ENCODE measurements around the gene CASP1.
"Not testable (repeated sequence)": the region's sequence is repeated elsewhere in the genome, so short reads cannot be mapped to it uniquely, and the experiment has no call there.

Gene CASP1

GRCh38 chr11:105034813-105035620 lies at the start of gene CASP1:
Gene CASP1 (minus strand): TSS chr11:105035144. CDS start chr11:105035113, 31 bp downstream.
- no peak for DNase-seq

DNA sequence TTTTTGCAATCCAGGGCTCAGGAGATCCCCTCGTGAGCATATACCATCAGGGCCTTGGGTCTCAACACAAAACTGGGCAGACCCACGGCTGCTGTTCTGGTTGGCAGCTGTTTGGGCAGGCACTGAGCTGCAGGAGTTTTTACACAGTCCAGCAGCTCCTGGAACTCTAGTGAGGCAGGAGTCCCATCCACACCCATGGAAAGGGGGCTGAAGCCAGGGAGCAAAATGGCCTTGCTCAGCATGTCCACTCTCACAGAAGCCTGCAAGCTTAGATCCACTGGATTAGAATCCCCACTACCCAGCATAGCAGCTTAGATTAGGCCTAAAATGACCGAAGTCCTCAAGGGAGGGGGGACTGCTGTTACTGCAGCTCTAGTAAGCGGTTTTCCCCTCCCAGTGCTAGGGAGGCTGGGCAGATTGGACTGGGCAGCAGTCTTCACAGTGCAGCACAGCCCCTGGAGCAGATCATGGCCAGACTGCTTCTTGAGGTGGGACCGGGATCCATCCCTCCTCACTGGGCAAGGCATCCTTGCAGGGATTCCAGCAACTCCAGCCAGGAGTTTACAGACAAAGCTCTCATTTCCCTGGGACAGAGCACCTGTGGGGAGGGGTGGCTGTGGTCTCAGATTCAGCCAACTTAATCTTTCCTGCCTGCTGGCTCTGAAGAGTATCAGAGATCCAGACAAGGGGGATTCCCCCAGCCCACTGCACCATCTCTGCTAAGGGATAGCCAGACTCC lies 46.6 kb upstream of the CASP1 start:
- DNase-seq: no peak

DNA sequence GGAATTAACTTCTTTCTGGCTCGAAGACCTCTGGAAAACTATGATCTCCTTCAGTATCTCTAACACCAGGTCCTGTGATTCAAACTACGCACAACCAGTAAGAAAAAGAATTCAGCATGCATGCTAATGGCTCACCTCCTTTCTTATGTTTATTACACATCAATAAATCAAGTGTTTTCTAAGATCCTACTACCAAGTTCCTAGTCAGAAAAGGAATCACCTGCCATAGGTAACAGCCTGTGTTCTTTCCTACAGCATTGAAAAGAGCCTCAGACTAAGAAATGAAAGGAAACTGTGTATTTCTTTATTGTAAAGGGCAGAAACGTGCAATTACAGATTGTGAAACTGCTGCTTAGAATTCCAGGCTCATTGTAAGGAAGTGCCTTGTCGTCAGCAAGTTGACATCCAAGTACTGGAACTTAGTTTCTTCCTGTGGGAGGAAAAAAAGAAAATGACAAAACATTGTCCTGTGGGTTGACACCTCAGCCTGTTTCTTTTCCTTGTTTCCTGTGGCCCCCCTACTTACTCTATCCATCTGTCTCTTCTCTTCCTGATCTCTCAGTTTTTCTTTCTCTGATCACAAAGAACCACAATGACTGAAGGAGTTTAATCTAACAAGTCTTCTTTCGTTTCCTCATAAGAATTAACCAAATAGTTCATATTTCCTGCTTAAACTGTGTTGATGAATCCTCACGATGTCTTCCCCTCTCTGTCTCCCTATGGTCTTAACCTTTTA lies 45.4 kb upstream of the CASP1 start:
- DNase-seq: not testable (repeated sequence)

- no peak for DNase-seq
Measured at GRCh38 chr11:105078283-105078682, 43.3 kb upstream of the CASP1 start.

DNA sequence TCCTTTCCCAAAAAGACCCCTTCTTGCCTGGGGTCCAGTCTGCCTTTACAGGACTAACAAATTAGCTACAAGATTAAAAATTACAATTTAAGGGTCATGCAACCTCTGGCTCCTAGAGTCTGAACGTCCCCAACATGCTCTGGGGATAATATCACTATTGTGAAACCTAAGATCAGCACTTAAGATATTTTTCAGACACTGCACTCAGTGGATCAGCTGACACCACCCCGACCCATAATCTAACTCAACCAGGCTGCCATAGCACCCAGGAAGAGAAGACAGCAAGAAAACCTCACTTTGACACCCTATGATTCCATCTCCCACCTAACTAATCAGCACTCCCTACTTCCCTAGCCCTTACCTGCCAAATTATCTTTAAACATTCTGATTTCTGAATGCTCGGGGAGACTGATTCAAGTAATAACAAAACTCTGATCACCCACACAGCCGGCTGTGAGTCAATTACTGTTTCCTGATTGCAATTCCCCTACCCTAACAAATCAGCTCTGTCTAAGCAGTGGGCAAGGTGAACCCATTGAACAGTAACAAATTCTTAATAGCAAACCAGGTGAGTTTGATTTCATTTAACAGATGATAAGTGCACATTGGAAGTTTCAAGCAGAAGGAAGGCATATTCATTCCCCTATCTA lies 42.3 kb upstream of the CASP1 start:
- DNase-seq: not testable (repeated sequence)

GRCh38 chr11:105074166-105074530 lies 39.2 kb upstream of the CASP1 start:
- no peak for DNase-seq

- DNase-seq: no peak
Measured at GRCh38 chr11:105073456-105074165, 38.7 kb upstream of the CASP1 start.

- not testable (repeated sequence) for DNase-seq
Measured at GRCh38 chr11:105072080-105072479, 37.1 kb upstream of the CASP1 start.

DNA sequence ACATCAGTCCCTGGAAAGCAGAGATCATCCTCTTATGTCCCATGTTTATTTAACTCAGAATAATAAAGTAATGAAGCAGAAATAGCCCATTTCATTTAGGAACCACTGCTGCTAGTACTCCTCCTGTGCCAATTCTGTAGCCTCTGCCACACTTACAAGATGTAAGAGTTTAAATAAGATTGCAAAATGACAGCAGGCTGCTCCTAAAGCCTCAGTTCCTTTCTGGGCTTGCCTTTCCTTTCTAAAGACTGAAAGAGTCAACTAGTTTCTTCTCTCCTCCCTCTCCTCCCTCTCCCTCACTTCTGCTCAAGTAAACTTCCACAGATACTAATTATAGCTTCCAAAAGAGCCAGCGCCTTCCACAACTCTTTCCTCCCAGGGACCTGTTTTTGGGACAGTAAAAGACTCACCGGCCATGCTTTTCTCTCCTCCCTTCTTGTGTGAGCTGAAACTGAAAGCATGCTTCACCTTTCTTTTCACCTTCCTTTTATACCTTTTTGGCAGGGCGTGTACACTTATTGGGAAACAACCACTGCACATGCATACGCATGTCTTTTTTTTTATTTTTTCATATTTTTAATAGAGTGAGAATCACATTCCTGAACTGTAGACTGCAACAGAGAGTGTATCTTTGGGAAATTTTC lies 36.3 kb upstream of the CASP1 start:
- DNase-seq: no peak

- DNase-seq: no peak
Measured at GRCh38 chr11:105070306-105070705, 35.4 kb upstream of the CASP1 start.

DNA sequence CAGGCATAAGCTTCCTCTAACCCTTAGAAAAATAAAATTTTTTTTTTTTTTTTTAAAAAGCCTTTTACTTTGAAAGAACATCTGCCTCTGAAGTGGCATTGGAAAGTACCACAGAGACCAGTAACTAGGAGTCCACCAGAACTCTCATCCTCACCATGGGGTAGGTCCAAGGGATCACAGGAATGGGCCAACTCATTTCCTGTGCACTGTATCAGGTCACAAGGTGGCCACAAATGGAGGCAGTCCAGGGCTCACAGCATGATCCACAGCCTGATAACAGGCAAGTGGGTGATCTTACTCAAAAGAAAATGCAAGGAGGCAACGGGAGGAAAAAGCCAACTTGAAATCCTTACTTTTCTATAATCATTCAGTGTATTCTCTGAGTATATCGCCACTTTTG lies 34.8 kb upstream of the CASP1 start:
- not testable (repeated sequence) for DNase-seq

- DNase-seq: not testable (repeated sequence)
Measured at GRCh38 chr11:105063245-105063941, 28.4 kb upstream of the CASP1 start.

DNA sequence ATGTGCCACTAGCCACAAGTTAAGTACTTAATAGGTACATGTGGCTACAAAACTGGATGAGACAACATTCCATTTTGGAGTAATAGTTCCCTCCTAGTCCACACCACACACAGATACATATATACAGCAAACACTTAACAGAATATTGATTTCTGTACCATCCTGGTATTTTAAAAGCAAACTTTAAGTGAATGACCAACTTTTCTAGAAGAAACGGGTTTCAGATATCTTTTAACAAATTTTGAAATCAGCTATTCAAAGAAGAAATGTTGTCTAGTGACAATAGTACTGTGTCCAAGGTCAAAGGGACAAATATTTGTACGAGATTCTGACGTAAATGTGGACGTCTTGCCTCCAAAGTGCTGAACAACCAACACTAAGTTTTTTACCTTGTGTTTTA lies 22.5 kb upstream of the CASP1 start:
- no peak for DNase-seq

DNA sequence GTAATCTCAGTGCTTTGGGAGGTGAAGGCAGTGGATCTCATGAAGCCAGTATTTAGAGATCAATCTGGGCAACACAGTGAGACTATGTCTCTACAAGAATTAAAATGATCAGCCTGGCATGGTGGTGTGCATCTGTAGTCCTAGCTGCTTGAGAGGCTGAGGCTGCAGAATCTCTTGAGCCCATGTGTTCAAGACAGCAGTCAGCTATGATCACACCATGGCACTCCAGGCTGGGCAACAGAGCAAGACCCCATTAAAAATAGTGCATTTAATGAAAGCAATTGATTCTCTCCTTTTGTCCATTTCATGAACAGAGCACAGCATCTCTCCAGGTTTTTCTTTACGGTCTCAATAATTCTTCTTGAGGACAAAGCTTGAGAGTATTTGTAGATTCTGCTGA lies 21.5 kb upstream of the CASP1 start:
- DNase-seq: no peak

GRCh38 chr11:105054723-105055493 lies 20.0 kb upstream of the CASP1 start:
- DNase-seq: no peak

- DNase-seq: no peak
Measured at GRCh38 chr11:105052487-105052886, 17.5 kb upstream of the CASP1 start.

GRCh38 chr11:105051559-105051958 lies 16.6 kb upstream of the CASP1 start:
- no peak for DNase-seq

GRCh38 chr11:105049481-105049880 lies 14.5 kb upstream of the CASP1 start:
- DNase-seq: no peak

- DNase-seq: no peak
Measured at GRCh38 chr11:105046898-105047579, 12.1 kb upstream of the CASP1 start.

Measured in cerebellar nuclear complex (tissue), 1 donor.